ENCODE results near the gene PPP4R2.

The PPP4R2 gene

GRCh38 chr3:73073091-73073707, 76.6 kb downstream of the PPP4R2 start:
- TF ChIP-seq OSR1 (CRISPR knock-in tag; IDR thresholded peaks at IDR 0.05) (no peak), ZNF565 (CRISPR knock-in tag; conservative IDR thresholded peaks at IDR 0.05; ENCODE audit: low read depth) (no peak), TOX (CRISPR knock-in tag; IDR thresholded peaks at IDR 0.05; ENCODE audit: borderline replicate concordance) (no peak), GLIS3 (CRISPR knock-in tag; IDR thresholded peaks at IDR 0.05) (no peak), POU6F1 (CRISPR knock-in tag; IDR thresholded peaks at IDR 0.05; ENCODE audit: borderline replicate concordance, low read depth) (no peak), ZFP3 (CRISPR knock-in tag; IDR thresholded peaks at IDR 0.05) (no peak), RARB (CRISPR knock-in tag; IDR thresholded peaks at IDR 0.05) (no peak), ARNTL (CRISPR knock-in tag; IDR thresholded peaks at IDR 0.05; ENCODE audit: borderline replicate concordance, low read depth) (no peak), SNAI2 (CRISPR knock-in tag; IDR thresholded peaks at IDR 0.05) (no peak), TCF4 (CRISPR knock-in tag; IDR thresholded peaks at IDR 0.05; ENCODE audit: borderline replicate concordance) (no peak), ESRRG (CRISPR knock-in tag; IDR thresholded peaks at IDR 0.05) (no peak), TSHZ2 (CRISPR knock-in tag; IDR thresholded peaks at IDR 0.05) (no peak), ISL1 (CRISPR knock-in tag; IDR thresholded peaks at IDR 0.05) (no peak), BACH2 (CRISPR knock-in tag; IDR thresholded peaks at IDR 0.05; ENCODE audit: borderline replicate concordance) (no peak), CREB5 (CRISPR knock-in tag; IDR thresholded peaks at IDR 0.05; ENCODE audit: low read depth) (no peak), CSDC2 (CRISPR knock-in tag; IDR thresholded peaks at IDR 0.05) (no peak), ZC3H10 (CRISPR knock-in tag; IDR thresholded peaks at IDR 0.05) (no peak), PATZ1 (CRISPR knock-in tag; IDR thresholded peaks at IDR 0.05; ENCODE audit: borderline replicate concordance) (no peak), CSRNP3 (CRISPR knock-in tag; IDR thresholded peaks at IDR 0.05) (no peak)
- no peak; the same call in 2 of the 3 replicates for ATAC-seq

GRCh38 chr3:73074781-73075180, 78.2 kb downstream of the PPP4R2 start:
- TF ChIP-seq GLIS3 (CRISPR knock-in tag; IDR thresholded peaks at IDR 0.05) (no peak), TOX (CRISPR knock-in tag; IDR thresholded peaks at IDR 0.05; ENCODE audit: borderline replicate concordance) (no peak), ISL1 (CRISPR knock-in tag; IDR thresholded peaks at IDR 0.05) (no peak), PATZ1 (CRISPR knock-in tag; IDR thresholded peaks at IDR 0.05; ENCODE audit: borderline replicate concordance) (no peak), POU6F1 (CRISPR knock-in tag; IDR thresholded peaks at IDR 0.05; ENCODE audit: borderline replicate concordance, low read depth) (no peak), CSDC2 (CRISPR knock-in tag; IDR thresholded peaks at IDR 0.05) (no peak), ZFP3 (CRISPR knock-in tag; IDR thresholded peaks at IDR 0.05) (no peak), ZNF70 (CRISPR knock-in tag; IDR thresholded peaks at IDR 0.05) (no peak), ZNF8 (CRISPR knock-in tag; IDR thresholded peaks at IDR 0.05) (no peak), OSR1 (CRISPR knock-in tag; IDR thresholded peaks at IDR 0.05) (no peak), SNAI2 (CRISPR knock-in tag; IDR thresholded peaks at IDR 0.05) (no peak), CREB5 (CRISPR knock-in tag; IDR thresholded peaks at IDR 0.05; ENCODE audit: low read depth) (no peak), ZNF565 (CRISPR knock-in tag; conservative IDR thresholded peaks at IDR 0.05; ENCODE audit: low read depth) (no peak), ZFP30 (CRISPR knock-in tag; IDR thresholded peaks at IDR 0.05) (no peak), PPARA (CRISPR knock-in tag; IDR thresholded peaks at IDR 0.05; ENCODE audit: borderline replicate concordance) (no peak)
- ATAC-seq = no peak

Data from SK-N-SH treated with all-trans-retinoic acid at 6 μM for 48 hours (cell line).